GM21381 (cell line): ENCODE measurements around the gene ABHD16B.
"Not testable (repeated sequence)": the region's sequence is repeated elsewhere in the genome, so short reads cannot be mapped to it uniquely, and the experiment has no call there.

Source experiments
- ATAC-seq: cut with Tn5 transposase; IDR thresholded peaks from one replicate; pipeline ENCODE4 v1.9.1; 2021; ENCODE audit warnings: mild to moderate bottlenecking, moderate library complexity; ENCODE audit not compliant: unreplicated experiment

Gene ABHD16B

DNA sequence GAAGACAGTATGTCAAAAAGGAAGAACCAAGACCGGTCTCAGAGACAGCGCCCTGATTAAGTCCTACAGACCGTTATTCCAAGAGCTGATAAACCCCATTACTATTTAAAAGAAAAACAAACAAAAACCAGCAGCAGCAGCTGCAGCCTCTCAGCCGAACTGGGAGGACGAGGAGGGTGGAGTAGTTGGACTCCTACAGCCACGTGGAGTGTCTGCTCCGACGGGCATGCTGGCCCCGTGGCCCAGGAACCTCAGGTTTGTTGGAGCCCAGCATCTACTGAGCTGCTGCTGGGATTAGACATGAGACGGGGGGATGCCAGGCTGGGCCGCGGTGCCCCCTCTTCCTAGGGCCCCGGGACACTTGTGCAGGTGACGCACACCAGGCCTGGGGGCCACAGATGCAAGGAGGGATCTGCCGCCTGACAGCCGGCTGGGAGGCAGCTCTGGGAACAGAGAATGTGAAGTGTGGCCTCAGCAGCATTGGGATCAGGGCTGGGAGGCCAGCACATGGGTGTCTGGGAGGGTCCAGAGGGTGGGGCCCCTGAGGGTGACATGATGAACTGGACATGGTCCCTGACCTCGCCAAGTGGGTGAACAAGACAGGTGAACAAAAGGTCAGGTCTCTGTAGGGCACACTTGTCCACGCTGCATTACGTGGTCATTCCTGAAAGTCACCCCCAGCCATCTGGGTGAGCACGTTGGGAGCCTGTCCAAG is 27.4 kb upstream of the ABHD16B start:
- ATAC-seq = no peak

DNA sequence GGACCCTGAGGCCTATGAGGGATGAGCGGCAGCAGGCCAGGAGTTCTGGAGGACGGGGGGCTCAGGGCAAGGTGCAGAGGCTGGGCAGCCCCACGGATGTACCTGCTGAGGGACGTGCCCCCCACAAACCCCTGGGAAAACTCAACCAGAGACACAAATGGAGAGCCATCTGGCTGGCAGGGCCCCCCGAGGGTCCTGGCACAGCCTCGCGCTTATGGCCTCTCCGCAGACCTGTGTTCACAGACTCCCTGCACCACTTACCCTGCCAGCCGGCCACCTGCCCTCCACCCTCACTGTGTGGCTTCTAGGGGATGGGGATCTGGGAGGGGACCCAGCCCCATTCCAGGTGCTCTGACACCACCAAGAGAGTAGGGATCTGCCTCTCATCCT is 26.8 kb upstream of the ABHD16B start:
- ATAC-seq = no peak

DNA sequence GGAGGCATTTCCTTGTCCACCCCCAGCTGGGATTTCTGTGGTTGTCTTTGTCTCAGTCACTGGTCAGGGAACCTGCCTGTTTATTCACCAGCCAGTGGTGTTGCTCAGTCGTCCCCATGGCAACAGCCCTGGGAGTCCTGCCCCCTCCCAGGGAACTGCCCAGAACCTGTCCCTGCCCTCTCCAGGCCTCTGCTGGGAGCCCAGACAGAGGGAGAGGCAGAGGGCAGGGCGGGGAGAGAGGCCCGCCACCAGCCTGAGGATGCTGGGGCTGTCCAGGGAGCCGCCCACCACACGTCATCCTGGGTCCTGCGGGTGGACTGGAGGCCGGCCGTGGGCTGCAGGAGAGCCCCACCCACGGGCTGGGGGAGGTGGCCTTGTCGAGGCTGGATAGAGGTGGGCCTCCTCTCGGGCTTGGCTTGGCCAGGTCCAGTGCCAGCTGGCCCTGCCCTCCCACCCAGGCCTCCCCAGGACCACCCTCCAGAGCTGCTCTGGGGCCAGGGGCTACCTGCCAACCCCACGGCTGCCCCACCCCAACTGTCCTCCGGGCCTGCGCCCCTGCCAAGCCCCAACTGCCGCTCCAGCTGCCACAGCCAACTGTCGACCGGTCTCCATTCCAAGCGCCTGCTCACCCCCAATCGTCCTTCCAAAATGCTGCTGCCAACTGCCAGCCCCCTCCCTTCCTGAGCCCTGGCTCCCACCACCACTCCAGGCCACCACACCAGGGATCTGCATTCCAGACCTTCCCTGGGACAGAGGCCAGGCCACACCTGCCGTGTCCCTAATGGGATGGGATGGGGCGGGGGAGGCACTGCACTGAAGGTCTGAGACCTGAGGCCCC is 26.1 kb upstream of the ABHD16B start:
- no peak for ATAC-seq

DNA sequence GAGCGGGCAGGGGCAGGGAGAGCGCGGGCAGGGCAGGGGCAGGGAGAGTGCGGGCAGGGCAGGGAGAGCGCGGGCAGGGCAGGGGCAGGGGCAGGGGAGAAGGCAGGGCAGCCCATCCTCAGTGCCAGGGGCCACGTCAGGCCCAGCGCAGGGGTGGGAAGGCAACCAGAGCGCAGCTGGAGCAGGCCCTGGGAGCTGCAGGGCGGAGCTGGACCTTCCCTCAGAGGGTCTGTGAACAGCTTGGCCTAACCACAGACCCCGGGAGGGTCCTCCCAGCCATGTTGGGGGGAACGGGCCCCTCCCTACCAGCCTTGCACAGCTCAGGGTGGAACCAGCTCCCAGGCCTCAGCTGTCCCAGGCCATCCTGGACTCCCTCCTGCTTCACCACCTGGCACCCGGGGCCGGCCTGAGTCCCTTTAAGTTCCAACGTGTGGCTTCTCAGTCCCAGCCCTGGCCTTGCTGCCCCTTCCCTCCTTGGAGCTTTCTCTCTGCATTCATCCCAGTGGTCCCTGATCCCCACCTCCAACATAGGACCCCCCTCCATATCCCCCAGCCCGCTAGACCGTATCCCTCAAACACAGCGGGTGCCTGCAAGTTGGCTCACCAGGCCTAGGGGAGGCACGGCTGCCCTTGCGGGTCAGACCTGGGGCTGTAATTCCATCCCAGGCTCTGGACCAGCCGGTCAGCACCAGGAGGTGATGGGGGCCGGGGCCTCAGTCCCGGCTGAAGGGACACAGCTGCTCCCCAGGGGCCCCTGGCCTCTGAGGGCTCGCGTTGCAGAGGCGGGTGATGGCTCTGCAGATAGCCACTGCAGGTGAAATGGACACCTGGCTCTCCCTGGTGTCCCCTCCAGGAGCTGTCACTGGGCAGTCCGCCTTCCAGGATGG is 24.6 kb upstream of the ABHD16B start:
- ATAC-seq = no peak

DNA sequence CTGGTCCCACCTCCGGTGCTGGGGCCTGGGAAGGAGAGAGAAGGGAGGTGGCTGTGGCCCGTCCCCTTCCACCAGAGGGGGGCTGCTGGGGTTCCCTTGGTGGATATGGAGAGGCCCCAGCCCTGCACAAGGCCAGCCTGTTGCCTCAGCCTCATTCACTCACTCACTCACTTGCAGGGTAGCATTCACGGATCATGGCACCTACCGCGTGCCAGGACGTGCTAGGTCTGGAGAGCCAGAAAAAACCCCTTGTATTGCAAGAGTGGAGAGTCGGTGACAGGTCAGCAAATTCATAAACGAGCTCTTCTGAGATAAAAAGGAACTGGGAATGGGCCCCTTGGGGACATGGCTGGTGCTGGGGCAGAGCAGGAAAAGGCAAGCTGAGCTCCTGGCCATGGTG is 23.8 kb upstream of the ABHD16B start:
- ATAC-seq = no peak

DNA sequence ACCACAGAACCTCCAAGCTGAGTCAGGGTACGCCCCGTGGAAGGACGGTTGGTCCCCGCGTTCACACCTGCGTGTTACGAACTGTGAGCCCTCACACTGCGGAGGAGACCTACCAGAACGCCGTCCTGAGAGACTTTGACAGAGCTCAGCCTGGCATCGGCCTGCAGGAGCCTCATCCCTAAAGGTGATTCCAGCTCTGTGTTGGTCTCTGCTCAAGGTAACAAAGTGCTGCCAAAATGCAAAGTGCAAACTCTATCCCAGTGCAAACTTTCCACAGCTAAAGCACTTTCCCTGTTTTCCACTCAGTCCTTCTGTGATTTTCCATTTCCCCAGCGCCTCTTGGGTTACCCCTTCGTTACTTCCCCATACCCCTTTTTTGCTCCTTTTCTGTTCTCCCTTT is 21.7 kb upstream of the ABHD16B start:
- no peak for ATAC-seq

DNA sequence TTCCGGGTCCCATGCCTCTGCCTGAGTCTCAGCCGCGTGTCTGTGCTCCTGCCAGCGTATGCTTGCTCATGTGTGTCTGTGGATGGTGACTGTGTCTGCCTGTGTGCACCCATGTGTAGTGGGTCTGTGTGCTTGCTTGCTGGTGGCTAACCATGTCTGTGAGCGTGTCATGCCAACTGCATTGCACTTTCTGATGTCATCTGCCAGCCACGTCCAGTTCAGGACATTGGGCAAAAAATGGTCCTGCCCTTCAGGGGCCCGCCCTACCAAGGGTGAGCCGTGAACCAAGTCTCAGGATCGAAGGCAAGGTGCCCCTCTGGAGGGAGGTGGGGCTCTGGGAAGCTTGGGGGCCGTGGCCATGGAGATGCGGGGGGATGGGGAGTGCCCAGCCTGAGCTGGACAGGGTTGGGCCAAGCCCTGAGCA is 20.9 kb upstream of the ABHD16B start:
- ATAC-seq = no peak

DNA sequence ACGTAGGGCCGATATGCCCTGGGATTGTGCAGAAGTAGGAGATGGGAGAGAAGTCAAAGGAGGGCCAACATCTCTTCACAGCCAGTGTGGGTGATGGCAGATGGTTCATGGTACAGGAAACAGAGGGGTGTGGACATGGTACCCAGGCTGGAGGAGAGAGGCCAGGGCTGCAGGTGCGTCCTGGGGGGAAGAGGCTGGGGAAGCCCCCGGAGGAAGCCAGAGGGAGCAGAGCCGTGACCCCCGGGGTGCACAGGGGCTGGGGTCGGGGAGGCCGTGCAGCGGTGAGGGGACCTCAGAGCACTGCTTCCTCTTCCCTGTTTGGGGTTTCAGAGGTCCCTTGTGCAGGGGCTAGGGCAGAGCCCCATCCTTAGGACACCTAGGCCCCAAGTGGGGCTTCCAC is 19.0 kb upstream of the ABHD16B start:
- no peak for ATAC-seq

DNA sequence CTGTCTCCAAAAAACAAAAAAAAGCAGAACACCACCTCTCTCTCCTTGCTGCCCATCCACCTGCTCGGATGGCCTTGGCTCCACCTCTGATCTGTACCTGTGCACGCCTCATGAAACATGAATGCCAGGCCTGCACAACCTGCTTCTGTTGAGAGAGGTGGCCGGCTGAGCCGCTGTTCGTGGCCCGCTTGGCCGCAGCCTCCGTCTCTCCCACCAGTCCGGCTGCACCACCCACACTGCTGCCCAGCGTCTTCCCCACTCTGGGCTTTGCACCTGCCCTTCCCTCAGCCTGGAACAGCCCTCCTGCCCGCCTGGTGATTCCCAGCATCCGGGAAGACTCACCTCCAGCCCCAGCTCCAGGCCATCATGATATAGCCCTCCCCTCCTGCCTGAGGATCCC is 18.1 kb upstream of the ABHD16B start:
- ATAC-seq = no peak

DNA sequence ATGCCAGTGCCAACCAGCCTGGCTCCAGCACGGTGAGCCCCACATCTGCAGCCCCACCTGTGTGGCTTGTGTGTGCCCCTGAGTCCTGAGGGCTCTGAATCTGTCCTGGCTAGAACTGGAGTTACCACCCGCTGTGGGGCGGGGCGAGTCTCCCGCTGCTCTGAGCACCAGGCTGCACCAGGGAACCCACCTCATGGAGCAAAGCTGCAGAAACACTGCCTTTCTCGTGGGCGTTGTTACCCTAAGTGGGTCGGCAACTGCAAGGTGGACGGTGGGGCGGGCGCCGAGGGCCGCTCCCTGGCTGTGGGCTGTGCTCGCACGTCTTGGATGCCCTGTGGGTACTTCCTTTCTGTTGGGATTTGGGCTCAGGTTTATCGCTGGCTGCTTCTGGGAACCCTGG is 17.5 kb upstream of the ABHD16B start:
- ATAC-seq = no peak

DNA sequence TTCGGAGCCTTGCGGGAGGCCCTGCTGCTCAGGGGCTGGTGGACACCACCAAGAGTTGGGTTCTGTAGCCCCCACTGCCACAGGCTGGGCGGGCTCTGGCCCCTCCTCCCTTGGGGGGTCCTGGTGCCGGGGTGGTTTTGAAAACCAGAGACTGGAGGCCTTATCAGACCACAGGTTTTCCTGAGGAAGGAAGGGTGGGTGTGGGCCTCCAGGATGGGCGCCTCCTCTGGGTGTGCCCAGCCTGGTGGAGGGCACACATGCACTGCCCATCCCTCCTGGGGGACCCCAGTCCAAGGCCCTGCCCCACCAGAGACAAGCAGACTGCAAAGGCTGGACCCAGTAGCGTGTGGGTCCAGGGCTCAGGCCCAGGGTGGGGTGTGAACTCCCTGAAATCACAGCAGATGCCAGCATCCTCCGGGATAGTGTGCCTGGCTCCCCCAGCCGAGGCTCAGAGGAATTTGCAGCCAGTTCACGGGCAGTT is 16.7 kb upstream of the ABHD16B start:
- no peak for ATAC-seq

DNA sequence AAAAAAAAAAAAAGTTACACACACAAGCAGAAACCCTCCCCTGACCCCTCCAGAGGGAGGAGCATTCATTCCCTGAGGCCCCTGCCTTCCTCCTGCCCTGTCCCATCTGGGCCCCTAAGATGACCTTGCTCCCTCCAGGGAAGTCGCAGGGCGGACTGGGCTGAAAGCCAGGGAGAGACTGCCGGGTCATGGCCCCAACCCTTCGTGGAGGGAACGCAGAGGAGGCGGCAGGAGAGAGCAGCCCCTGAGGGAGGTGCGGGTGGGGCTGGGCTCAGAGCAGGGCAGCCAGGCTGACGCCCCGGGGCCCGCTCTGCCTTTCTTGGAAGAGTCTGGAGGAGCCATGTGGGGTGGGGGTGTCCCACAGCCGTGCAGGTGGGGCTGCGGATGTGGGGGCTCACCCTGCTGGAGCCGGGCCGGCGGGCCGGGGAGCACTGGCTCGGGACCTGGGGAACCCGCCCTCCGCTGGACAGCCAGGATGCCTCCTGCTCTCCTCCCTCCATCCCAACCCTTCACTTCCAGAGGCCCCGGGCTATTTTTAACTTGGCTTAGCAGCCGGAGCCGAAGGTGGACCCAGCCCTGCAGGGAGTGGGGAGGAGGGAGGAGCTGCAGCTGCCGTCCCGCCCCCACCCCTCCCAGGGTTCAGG is 15.0 kb upstream of the ABHD16B start:
- ATAC-seq = no peak

DNA sequence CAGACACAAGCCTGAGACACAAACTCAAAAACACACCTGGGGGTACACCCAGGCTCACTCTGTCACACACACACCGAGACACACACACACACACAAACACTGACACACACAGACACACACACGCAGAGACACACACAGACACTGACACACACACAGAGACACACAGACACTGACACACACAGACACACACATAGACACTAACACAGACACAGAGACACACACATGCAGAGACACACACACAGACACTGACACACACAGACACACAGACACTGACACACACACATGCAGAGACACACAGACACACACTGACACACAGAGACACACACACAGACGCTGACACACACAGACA is 14.4 kb upstream of the ABHD16B start:
- no peak for ATAC-seq

DNA sequence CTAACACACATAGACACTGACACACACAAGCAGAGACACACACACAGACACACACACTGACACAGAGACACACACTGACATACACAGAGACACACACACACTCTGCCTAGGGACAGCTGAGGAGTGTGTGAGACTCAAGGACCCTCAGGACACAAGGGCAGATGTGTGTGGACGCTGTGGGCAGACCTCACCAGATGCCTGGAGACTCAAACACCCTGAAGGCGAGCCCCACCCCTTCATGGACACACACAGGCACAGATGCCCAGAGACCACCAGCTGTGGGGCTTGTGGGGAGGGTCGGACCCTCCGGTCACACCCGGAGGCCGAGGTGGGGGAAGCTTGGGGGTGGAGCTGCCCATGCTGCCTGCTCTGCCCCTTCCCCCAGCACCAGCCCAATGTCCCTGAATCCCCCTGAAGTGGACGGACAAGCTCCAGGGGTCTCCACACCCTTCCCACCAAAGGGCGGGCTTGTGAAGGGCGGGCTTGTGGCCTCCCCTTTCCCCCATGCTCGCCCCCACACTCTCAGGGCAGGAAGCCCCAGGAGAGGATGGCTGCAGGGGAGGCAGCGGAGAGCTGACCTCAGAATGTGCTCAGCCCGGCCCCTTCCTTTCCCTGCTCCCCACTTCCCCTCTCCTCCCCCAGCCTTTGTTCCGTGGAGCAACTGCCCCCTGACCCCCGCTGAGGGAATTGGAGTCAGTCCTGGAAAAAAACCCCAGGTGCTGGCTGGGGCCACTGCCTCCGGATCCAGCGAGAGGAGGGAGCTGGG is 13.9 kb upstream of the ABHD16B start:
- no peak for ATAC-seq

DNA sequence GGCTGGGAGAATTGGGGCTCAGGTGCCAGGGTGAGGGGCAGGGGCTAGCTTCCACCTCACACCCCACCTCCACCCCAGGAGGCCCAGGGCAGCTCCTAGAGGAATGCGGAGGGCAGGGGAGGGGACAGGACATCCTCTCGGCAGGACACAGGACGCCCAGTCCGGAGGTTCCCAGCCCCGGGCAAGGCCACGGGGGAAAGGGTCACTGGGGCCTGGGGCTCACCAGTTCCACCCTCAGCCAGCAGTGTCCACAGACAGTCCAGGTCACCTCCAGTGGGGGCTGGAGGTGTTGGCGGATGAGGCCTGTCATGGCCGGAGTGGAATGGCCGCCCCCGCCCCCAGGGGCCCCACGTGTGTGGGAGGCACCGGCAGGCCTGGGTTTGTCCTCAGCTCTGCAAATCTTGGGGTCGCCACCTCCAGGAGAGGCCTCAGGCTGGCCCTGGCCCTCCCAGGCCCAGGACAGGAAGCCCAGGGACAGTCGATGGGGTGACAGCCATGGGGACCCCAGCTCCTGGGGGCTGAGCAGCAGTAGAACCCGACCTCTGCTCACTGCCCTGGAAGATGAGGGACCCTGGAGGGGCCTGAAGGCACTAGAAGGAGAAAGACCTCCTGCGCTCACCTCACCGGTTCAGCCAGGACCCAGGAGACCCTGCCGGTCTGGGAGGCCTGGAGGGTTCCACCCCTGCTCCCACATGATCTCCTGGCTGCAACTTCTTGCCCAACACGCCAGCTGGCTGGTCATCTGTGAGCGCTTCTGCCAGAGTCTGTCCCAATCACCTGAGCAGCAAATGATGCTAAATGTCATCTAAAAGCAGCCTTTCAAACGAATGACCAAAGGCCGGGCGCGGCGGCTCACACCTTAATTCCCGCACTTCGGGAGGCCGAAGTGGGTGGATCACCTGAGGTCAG is 13.0 kb upstream of the ABHD16B start:
- ATAC-seq = no peak

DNA sequence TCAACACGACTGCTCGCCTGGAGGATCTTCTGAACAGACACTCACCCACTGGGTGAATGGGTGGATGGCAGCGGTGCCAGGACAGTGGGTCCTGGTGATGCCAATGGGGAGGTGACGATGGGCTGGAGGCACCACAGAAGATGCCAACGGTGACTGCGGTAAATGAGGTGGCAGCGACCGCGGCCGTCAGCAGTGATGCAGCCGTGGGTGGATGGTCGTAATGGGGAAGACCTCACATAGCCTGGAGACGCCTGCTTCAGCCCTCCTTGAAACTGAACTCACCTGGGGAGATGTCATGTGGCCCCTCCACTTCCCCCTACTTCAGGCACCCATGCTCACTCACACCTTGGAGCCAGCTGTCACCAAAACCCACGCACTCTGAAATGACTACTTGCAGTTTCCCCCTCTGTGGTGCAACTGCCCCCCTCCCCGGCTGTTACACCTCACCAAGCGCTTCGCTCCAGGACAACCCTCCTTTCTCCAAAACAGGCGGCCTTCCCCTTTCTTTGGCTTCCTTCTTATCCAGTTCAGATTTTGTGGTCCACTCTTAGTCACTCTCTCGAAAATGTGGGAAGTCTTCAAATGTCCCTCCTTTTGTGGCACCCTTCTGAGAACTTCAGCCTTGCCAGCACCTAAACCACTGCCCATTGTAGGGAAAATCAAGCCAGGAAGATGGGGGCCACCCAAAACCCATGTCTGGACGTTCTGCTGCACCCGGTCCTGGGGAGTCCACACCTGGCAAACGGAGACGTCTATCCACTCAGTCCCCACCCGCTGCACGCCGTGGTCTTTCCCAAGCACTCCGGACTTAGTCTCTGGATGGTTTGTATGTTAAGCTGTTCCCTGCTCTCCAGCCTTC is 10.4 kb upstream of the ABHD16B start:
- ATAC-seq = peak; percentile 72

DNA sequence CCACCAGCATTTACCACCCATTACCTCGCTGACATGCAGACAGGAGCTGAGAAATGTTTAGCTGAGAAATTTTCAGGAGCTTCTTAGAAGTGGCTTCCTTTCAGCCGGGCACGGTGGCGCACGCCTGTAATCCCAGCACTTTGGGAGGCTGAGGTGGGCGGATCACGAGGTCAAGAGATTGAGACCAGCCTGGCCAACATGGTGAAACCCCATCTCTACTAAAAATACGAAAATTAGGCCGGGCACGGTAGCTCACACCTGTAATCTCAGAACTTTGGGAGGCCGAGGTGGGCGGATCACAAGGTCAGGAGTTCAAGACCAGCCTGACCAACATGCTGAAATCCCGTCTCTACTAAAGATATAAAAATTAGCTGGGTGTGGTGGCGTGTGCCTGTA is 9.8 kb upstream of the ABHD16B start:
- ATAC-seq = not testable (repeated sequence)

DNA sequence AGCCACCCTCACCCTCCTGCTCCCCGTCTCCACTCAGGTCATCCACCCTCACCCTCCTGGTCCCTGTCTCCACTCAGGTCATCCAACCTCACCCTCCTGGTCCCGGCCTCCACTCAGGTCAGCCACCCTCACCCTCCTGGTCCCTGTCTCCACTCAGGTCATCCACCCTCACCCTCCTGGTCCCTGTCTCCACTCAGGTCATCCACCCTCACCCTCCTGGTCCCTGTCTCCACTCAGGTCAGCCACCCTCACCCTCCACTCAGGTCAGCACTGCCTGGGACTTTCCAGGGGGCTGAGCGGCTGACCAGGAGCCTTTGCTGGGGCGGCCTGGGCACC is 7.6 kb upstream of the ABHD16B start:
- not testable (repeated sequence) for ATAC-seq
